HG02938 (cell line): ENCODE data around the gene SF3B2.
"Not testable (repeated sequence)": the region's sequence is repeated elsewhere in the genome, so short reads cannot be mapped to it uniquely, and the experiment has no call there.

ENCODE experiments used
- ATAC-seq: cut with Tn5 transposase; IDR thresholded peaks from one replicate; pipeline ENCODE4 v1.9.1; 2021; ENCODE audit warnings: mild to moderate bottlenecking, moderate library complexity; ENCODE audit not compliant: unreplicated experiment

The SF3B2 gene

GRCh38 chr11:66051766-66052663, at the start of gene SF3B2:
SF3B2 (plus strand) TSS chr11:66052364; CDS start chr11:66052385, 21 bp downstream.
- ATAC-seq, result peak; percentile 93

- peak; percentile 21 for ATAC-seq
Measured at GRCh38 chr11:66002648-66003225, 49.4 kb upstream of the SF3B2 start.

- no peak for ATAC-seq
Measured at GRCh38 chr11:66003291-66003690, 48.9 kb upstream of the SF3B2 start.

GRCh38 chr11:66004186-66004585, 48.0 kb upstream of the SF3B2 start:
- ATAC-seq, result no peak

- ATAC-seq, result no peak
Measured at GRCh38 chr11:66006134-66006890, 45.9 kb upstream of the SF3B2 start.

- no peak for ATAC-seq
Measured at GRCh38 chr11:66006891-66007176, 45.3 kb upstream of the SF3B2 start.

GRCh38 chr11:66007201-66007634, 44.9 kb upstream of the SF3B2 start:
- no peak for ATAC-seq

- ATAC-seq, result no peak
Measured at GRCh38 chr11:66008095-66008467, 44.1 kb upstream of the SF3B2 start.

- no peak for ATAC-seq
Measured at GRCh38 chr11:66008468-66009101, 43.6 kb upstream of the SF3B2 start.

- not testable (repeated sequence) for ATAC-seq
Measured at GRCh38 chr11:66010036-66010435, 42.1 kb upstream of the SF3B2 start.

- no peak for ATAC-seq
Measured at GRCh38 chr11:66011239-66011784, 40.9 kb upstream of the SF3B2 start.

GRCh38 chr11:66011785-66012303, 40.3 kb upstream of the SF3B2 start, which contains the start of gene CST6:
CST6 (plus strand) TSS chr11:66012008; CDS start chr11:66012045, 37 bp downstream.
- no peak for ATAC-seq

- no peak for ATAC-seq
Measured at GRCh38 chr11:66012371-66012945, 39.7 kb upstream of the SF3B2 start.

GRCh38 chr11:66012946-66013761, 39.0 kb upstream of the SF3B2 start:
- ATAC-seq, result no peak

GRCh38 chr11:66013762-66014100, 38.4 kb upstream of the SF3B2 start:
- no peak for ATAC-seq

GRCh38 chr11:66014804-66015453, 37.2 kb upstream of the SF3B2 start:
- no peak for ATAC-seq

GRCh38 chr11:66015454-66015881, 36.7 kb upstream of the SF3B2 start:
- ATAC-seq, result no peak

GRCh38 chr11:66015936-66016792, 36.0 kb upstream of the SF3B2 start:
- no peak for ATAC-seq
